GM12878 (cell line): ENCODE measurements around the gene SCLT1. TPM values are rescaled to one million over a fixed set of nuclear protein-coding genes. Genes with fewer than 3 reads are reported as not detected.

Source experiments
- ATAC-seq: fragments of 200-7000 bp; cut with Tn5 transposase; 3 replicates; pipeline ENCODE4 v1.9.1; 2020; ENCODE audit warnings: mild to moderate bottlenecking, moderate library complexity
- BruUV-seq: library from RNA; stranded (reverse); fragments of 400-500 nt; replicated peaks from 2 replicates; lab custom pipeline; 2021; lab: Mats Ljungman, UMichigan
- CTCF ChIA-PET: fragments of 300-600 bp; sonication (Branson Sonifier 250); formaldehyde crosslinking; extraction: SDS; loops from one replicate; lab custom pipeline; 2021; ENCODE audit warnings: inconsistent platforms; lab: Yijun Ruan, JAX
- POLR2A ChIA-PET: fragments of 350-600 bp; formaldehyde crosslinking; extraction: SDS; loops from one replicate; lab custom pipeline; 2021; ENCODE audit warnings: inconsistent platforms; lab: Charles Lee
- RAD21 ChIA-PET: fragments of 300-600 bp; sonication (Branson Sonifier 250); formaldehyde crosslinking; loops from one replicate; lab custom pipeline; 2023; ENCODE audit warnings: antibody characterized with exemption; ENCODE audit not compliant: unreplicated experiment; lab: Charles Lee
- SMC1A ChIA-PET: fragments of 300-600 bp; sonication (Branson Sonifier 250); formaldehyde crosslinking; loops from one replicate; lab custom pipeline; 2023; ENCODE audit not compliant: unreplicated experiment, uncharacterized antibody; lab: Charles Lee
- DNase-seq: peaks from one replicate; pipeline ENCODE4 v3.0.0-alpha.2; 2011; ENCODE audit warnings: low read depth, low spot score
- FAIRE-seq: peaks from 3 replicates; lab custom pipeline; 2011; peaks lifted over from hg19 to GRCh38; lab: Jason Lieb, UNC
- H2AFZ ChIP-seq: 2 replicates; pipeline ENCODE4 v1.6.0; 2011; ENCODE audit warnings: low read depth, low read length, control low read depth; ENCODE audit not compliant: control insufficient read depth
- H3K27ac ChIP-seq: 2 replicates; pipeline ENCODE4 v1.5.1; 2011; ENCODE audit warnings: control low read depth; ENCODE audit not compliant: control insufficient read depth, insufficient read depth
- H3K27me3 ChIP-seq, 2 experiments: replicated peaks in 1 of 2; 2 replicates each; pipeline versions ENCODE4 v1.6.0 to v1.6.1; 2011; ENCODE audit warnings: low read length in 1 of 2; ENCODE audit not compliant: control insufficient read depth in 2 of 2, insufficient read depth in 2 of 2
- H3K36me3 ChIP-seq, 2 experiments: 2 replicates each; pipeline ENCODE4 v1.5.1; 2011; ENCODE audit warnings: low read length in 1 of 2; ENCODE audit not compliant: control insufficient read depth in 2 of 2, insufficient read depth in 2 of 2
- H3K4me1 ChIP-seq: 2 replicates; pipeline ENCODE4 v1.6.1; 2011; ENCODE audit warnings: mild to moderate bottlenecking, low read length, moderate library complexity, mixed read lengths; ENCODE audit not compliant: control insufficient read depth, insufficient read depth
- H3K4me2 ChIP-seq: 2 replicates; pipeline ENCODE4 v1.6.0; 2011; ENCODE audit warnings: control low read depth; ENCODE audit not compliant: control insufficient read depth, insufficient read depth
- H3K4me3 ChIP-seq: fragments of 200-600 bp; sonication (generic); 2 replicates; pipeline ENCODE4 v1.5.1; 2016
- H3K79me2 ChIP-seq: 2 replicates; pipeline ENCODE4 v1.6.0; 2011; ENCODE audit warnings: low read length; ENCODE audit not compliant: control insufficient read depth, insufficient read depth
- H3K9ac ChIP-seq: 2 replicates; pipeline ENCODE4 v1.8.0; 2011; ENCODE audit warnings: low read length, control low read depth, mixed read lengths; ENCODE audit not compliant: control insufficient read depth, insufficient read depth
- H3K9me3 ChIP-seq: replicated peaks from 3 replicates; pipeline ENCODE4 v1.5.1; 2011; ENCODE audit warnings: mild to moderate bottlenecking, low read length; ENCODE audit not compliant: control insufficient read depth, insufficient read depth
- H4K20me1 ChIP-seq: 2 replicates; pipeline ENCODE4 v1.6.0; 2011; ENCODE audit not compliant: control insufficient read depth, insufficient read depth
- E4F1 ChIP-seq: fragments of 450-650 bp; IDR thresholded peaks from 2 replicates; pipeline ENCODE4 v1.6.1; 2018; ENCODE audit warnings: borderline replicate concordance, mild to moderate bottlenecking; ENCODE audit not compliant: partially characterized antibody
- NKRF ChIP-seq: fragments of 450-650 bp; conservative IDR thresholded peaks from 2 replicates; pipeline ENCODE4 v1.6.1; 2017; ENCODE audit warnings: mild to moderate bottlenecking, moderate library complexity
- PBX3 ChIP-seq: IDR thresholded peaks from 2 replicates; pipeline ENCODE4 v1.6.1; 2011; ENCODE audit warnings: mild to moderate bottlenecking, low read depth, low read length, moderate library complexity; ENCODE audit not compliant: insufficient replicate concordance
- SMARCA5 ChIP-seq: fragments of 450-650 bp; IDR thresholded peaks from 2 replicates; pipeline ENCODE4 v1.6.1; 2017; ENCODE audit warnings: mild to moderate bottlenecking
- TCF12 ChIP-seq: IDR thresholded peaks from 2 replicates; pipeline ENCODE4 v1.6.1; 2011; ENCODE audit warnings: low read depth, mild to moderate bottlenecking, low read length
- TCF7 ChIP-seq: IDR thresholded peaks from 2 replicates; pipeline ENCODE4 v1.6.1; 2014; ENCODE audit warnings: antibody characterized with exemption, borderline replicate concordance
- WGBS: methylation state at CpG from one replicate; pipeline ENCODE4 v1.1.6; 2016; ENCODE audit warnings: low lambda C conversion rate; ENCODE audit not compliant: insufficient replicate concordance, insufficient coverage; ENCODE audit errors: missing lambda C conversion rate; 5-methylcytosine and 5-hydroxymethylcytosine counted together
- in situ Hi-C: fragments of 300-500 bp; cut with MboI; formaldehyde crosslinking; loops from 9 replicates; pipeline ENCODE4 v1.14.3; 2018; ENCODE audit warnings: mixed read lengths
- intact Hi-C: fragments of 100-400 bp; cut with micrococcal nuclease; formaldehyde crosslinking; loops from one replicate; pipeline ENCODE4 v1.14.2; 2022; ENCODE audit not compliant: unreplicated experiment
- polyA plus RNA-seq, 11 experiments: library from polyadenylated mRNA; depleted of rRNA in 4 of 11; unstranded in 6 of 11; stranded (reverse) in 5 of 11; fragments of >200 nt; fragmentation: Nextera tagmentation in 4 of 11; fragmentation: Illumina TruSeq in 1 of 11; extraction: Ambion mirVana in 4 of 11; extraction: Trizol in 1 of 11; gene quantifications; 1 replicate in 1 of 11; 2 replicates in 10 of 11; pipeline versions ENCODE4 v1.2.1 to v1.2.3, GENCODE V29; 2011 to 2016; ENCODE audit warnings: inconsistent platforms in 2 of 11, missing spikeins in 2 of 11, low read depth in 1 of 11
- total RNA-seq, 4 experiments: library from RNA; depleted of rRNA in 3 of 4; stranded (reverse); fragments of >200 nt in 3 of 4; fragmentation: Illumina TruSeq in 1 of 4; extraction: Trizol in 1 of 4; gene quantifications; 2 replicates each; pipeline versions ENCODE4 v1.2.1 to v1.2.3, GENCODE V29; 2013 to 2021

SCLT1 gene
- total and polyA plus RNA-seq, 10 of the 15 experiments (the other 5 are each of a cell fraction or from before 2014, with no cell fraction given): 7.8 to 31.4 (median 19.6) TPM

DNA sequence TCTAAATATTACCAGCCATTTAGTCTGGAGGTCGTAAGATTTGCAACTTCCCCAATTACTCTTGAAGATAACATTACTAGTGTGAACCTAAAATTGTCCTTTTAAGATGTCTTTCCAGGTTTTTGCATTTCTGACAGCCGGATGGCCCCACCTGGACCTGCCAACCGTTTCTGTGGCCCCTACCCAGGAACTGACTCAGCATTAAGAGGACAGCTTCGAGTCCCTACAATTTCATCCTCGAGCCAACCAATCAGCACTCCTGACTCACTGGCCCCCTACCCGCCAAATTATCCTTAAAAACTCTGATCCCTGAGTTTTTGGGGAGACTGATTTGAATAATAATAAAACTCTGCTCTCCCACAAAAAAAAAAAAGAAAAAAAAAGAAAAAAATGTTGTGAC is 112.0 kb downstream of the SCLT1 start (continued):
- TF ChIP-seq E4F1 (no peak), PBX3 (no peak), SMARCA5 (no peak), TCF7 (no peak)

DNA sequence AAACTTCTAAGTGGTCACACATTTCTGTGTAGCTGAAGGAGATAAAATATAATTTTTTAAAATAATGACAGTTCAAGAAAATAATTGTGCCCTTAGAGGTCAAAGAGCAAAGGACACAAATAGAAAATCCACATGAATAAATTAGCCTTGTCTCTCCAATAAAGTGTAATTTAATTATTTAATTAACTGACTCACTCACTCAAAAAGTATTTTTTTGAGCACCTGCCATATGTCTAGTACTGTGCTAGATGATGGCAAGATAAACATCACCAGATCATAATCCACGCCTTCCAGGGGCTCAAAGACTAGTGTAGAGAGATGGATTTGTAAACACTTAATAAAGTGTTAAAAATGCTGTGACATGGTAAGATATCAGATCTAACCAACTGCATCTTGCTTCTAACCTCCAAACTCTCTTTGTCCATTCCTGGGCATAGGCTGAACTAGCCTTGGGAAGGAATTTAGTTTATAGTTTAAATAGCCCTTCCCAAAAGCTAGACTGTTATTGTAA is 112.5 kb downstream of the SCLT1 start:
- Histone ChIP-seq H3K27ac (no peak overlapping the region), H3K9ac (no peak overlapping the region), H3K79me2 (no peaks in the 10 kb centered on the region), H4K20me1 (no peaks in the 10 kb centered on the region), H3K4me3 (no peak overlapping the region), H3K27me3 (no peaks in the 10 kb centered on the region), H3K9me3 (no peaks in the 10 kb centered on the region), H3K4me1 (no peaks in the 10 kb centered on the region), H3K4me2 (no peak overlapping the region), H2AFZ (no peak overlapping the region), H3K36me3 (no peaks in the 10 kb centered on the region; a peak in 1 of 4 replicates)
- intact Hi-C loops: no loop called here
- FAIRE-seq: no peak
- 35% methylated on average over 1 of the region's 1 CpG for WGBS
- no peak for ATAC-seq
- RAD21 ChIA-PET: no interaction called here
- POLR2A ChIA-PET: no interaction called here
- BruUV-seq: no TSS peak
- SMC1A ChIA-PET: interaction anchor here (1.0 kb wide), 2 partner anchors 118 to 129 kb away, joined by 3 read pairs; no protein-coding TSS in a partner anchor
- CTCF ChIA-PET: interaction anchor here (1.4 kb wide), 1 partner anchor 117 kb away, joined by 4 read pairs; no protein-coding TSS in a partner anchor
- DNase-seq: no peak
- TF ChIP-seq TCF12: no peak
- no peak for TF ChIP-seq NKRF
- in situ Hi-C loops: no loop called here
